Measurements from ENCODE around the gene C10orf67.

DNA sequence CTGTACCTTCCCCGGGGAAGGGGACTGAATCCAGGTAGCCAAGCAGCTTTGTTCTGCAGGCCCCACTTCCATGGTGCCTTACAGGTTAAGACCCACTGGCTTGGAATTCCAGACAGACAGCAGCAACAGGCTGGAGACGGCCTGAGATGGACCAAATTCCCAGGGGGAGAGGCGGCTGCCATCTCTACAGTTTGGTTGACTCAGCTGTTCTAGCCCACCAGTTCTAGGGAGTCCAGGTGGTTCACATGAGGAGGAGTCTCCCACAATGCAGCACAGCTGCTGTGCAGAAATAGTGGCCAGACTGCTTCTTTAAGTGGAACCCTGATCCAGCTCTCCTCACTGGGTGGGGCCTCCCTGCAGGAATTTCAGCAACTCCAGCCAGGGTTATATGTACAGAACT is 74.1 kb downstream of the C10orf67 start:
- TF ChIP-seq, protein P1, sequence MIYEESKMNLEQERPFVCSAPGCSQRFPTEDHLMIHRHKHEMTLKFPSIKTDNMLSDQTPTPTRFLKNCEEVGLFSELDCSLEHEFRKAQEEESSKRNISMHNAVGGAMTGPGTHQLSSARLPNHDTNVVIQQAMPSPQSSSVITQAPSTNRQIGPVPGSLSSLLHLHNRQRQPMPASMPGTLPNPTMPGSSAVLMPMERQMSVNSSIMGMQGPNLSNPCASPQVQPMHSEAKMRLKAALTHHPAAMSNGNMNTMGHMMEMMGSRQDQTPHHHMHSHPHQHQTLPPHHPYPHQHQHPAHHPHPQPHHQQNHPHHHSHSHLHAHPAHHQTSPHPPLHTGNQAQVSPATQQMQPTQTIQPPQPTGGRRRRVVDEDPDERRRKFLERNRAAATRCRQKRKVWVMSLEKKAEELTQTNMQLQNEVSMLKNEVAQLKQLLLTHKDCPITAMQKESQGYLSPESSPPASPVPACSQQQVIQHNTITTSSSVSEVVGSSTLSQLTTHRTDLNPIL (CRISPR knock-in tag; IDR thresholded peaks at IDR 0.05; ENCODE audit: low read depth) = no peak
- TF ChIP-seq, protein P2, sequence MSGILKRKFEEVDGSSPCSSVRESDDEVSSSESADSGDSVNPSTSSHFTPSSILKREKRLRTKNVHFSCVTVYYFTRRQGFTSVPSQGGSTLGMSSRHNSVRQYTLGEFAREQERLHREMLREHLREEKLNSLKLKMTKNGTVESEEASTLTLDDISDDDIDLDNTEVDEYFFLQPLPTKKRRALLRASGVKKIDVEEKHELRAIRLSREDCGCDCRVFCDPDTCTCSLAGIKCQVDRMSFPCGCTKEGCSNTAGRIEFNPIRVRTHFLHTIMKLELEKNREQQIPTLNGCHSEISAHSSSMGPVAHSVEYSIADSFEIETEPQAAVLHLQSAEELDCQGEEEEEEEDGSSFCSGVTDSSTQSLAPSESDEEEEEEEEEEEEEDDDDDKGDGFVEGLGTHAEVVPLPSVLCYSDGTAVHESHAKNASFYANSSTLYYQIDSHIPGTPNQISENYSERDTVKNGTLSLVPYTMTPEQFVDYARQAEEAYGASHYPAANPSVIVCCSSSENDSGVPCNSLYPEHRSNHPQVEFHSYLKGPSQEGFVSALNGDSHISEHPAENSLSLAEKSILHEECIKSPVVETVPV (CRISPR knock-in tag; IDR thresholded peaks at IDR 0.05) = no peak
- TF ChIP-seq, protein P3, sequence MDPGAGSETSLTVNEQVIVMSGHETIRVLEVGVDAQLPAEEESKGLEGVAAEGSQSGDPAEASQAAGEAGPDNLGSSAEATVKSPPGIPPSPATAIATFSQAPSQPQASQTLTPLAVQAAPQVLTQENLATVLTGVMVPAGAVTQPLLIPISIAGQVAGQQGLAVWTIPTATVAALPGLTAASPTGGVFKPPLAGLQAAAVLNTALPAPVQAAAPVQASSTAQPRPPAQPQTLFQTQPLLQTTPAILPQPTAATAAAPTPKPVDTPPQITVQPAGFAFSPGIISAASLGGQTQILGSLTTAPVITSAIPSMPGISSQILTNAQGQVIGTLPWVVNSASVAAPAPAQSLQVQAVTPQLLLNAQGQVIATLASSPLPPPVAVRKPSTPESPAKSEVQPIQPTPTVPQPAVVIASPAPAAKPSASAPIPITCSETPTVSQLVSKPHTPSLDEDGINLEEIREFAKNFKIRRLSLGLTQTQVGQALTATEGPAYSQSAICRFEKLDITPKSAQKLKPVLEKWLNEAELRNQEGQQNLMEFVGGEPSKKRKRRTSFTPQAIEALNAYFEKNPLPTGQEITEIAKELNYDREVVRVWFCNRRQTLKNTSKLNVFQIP (CRISPR knock-in tag; IDR thresholded peaks at IDR 0.05; ENCODE audit: borderline replicate concordance, low read depth) = no peak
